Activated CD8-positive, alpha-beta memory T cell treated with anti-CD3 and anti-CD28 coated beads, Interleukin-2, amount 50 U/mL, for 24 hours (primary cell): Measurements from ENCODE around the gene NME1.

Experiments used
- DNase-seq: peaks from one replicate; pipeline ENCODE4 v3.0.0-alpha.2; 2020; ENCODE audit errors: extremely low read depth

The NME1 gene

GRCh38 chr17:51189162-51189561 lies 35.8 kb downstream of the NME1 start:
- no peak for DNase-seq

GRCh38 chr17:51189628-51190027 lies 36.3 kb downstream of the NME1 start:
- DNase-seq: no peak

- DNase-seq: no peak
Observed at GRCh38 chr17:51191895-51192294, 38.5 kb downstream of the NME1 start.

- DNase-seq: no peak
Observed at GRCh38 chr17:51197754-51198153, 44.4 kb downstream of the NME1 start.

- no peak for DNase-seq
Observed at GRCh38 chr17:51200295-51200694, 46.9 kb downstream of the NME1 start.

GRCh38 chr17:51200846-51201245 lies 47.5 kb downstream of the NME1 start:
- DNase-seq: no peak

- DNase-seq: no peak
Observed at GRCh38 chr17:51203838-51204237, 50.5 kb downstream of the NME1 start.
